K562 (cell line): ENCODE measurements around the gene SVEP1. TPM values are rescaled to one million over a fixed set of nuclear protein-coding genes. Genes with fewer than 3 reads are reported as not detected.

Source experiments
- ATAC-seq: fragments of 200-7000 bp; cut with Tn5 transposase; 3 replicates; pipeline ENCODE4 v1.9.1; 2020; ENCODE audit warnings: moderate library complexity
- BruUV-seq: library from RNA; stranded (reverse); fragments of 400-500 nt; replicated peaks from 2 replicates; lab custom pipeline; 2021; lab: Mats Ljungman, UMichigan
- CTCF ChIA-PET: fragments of 300-600 bp; formaldehyde crosslinking; extraction: SDS; loops from one replicate; lab custom pipeline; 2021; ENCODE audit warnings: low intra/inter-chr PET ratio; lab: Yijun Ruan, JAX
- POLR2A ChIA-PET: fragments of 300-600, 350-650 bp; sonication (Branson Sonifier 250); formaldehyde crosslinking; extraction: SDS; loops from one replicate; lab custom pipeline; 2021; ENCODE audit warnings: antibody characterized with exemption, inconsistent platforms; lab: Yijun Ruan, JAX
- DNase-seq, 4 experiments: peaks; one replicate each; pipeline versions ENCODE4 v3.0.0 to v3.0.0-alpha.2; 2011 to 2018; ENCODE audit warnings: low spot score in 3 of 4, mixed read lengths in 3 of 4; ENCODE audit errors: extremely low read depth in 1 of 4
- FAIRE-seq: peaks from 2 replicates; lab custom pipeline; 2011; peaks lifted over from hg19 to GRCh38; lab: Jason Lieb, UNC
- H2AFZ ChIP-seq: 2 replicates; pipeline ENCODE4 v1.6.0; 2011; ENCODE audit warnings: low read depth, low read length, control low read depth, inconsistent platforms
- H3K27ac ChIP-seq: fragments of 200-600 bp; 3 replicates; pipeline ENCODE4 v1.8.0; 2011; ENCODE audit warnings: low read depth, mild to moderate bottlenecking, control low read depth, inconsistent platforms, low read length, moderate library complexity, mixed read lengths; ENCODE audit errors: extremely low read depth
- H3K27me3 ChIP-seq, 2 experiments: fragments of 300-600 bp in 1 of 2; 2 replicates in 1 of 2; 3 replicates in 1 of 2; pipeline versions ENCODE4 v1.6.0 to v1.8.0; 2011; ENCODE audit warnings: inconsistent platforms in 2 of 2, low read length in 2 of 2, mild to moderate bottlenecking in 1 of 2, mixed read lengths in 1 of 2, moderate library complexity in 1 of 2; ENCODE audit not compliant: control insufficient read depth in 2 of 2, insufficient read depth in 2 of 2
- H3K36me3 ChIP-seq: fragments of 300-600 bp; 3 replicates; pipeline ENCODE4 v1.8.0; 2011; ENCODE audit warnings: mild to moderate bottlenecking, low read length, inconsistent platforms; ENCODE audit not compliant: control insufficient read depth, insufficient read depth
- H3K4me1 ChIP-seq, 2 experiments: fragments of 200-600 bp in 1 of 2; replicated peaks in 1 of 2; 2 replicates in 1 of 2; 3 replicates in 1 of 2; pipeline versions ENCODE4 v1.5.1 to v1.8.0; 2011; ENCODE audit warnings: inconsistent platforms in 2 of 2, low read length in 2 of 2, mild to moderate bottlenecking in 1 of 2, mixed read lengths in 1 of 2, moderate library complexity in 1 of 2; ENCODE audit not compliant: control insufficient read depth in 2 of 2, insufficient read depth in 2 of 2
- H3K4me2 ChIP-seq: 2 replicates; pipeline ENCODE4 v1.6.1; 2011; ENCODE audit warnings: low read length, control low read depth, inconsistent platforms, mixed read lengths; ENCODE audit not compliant: insufficient read depth
- H3K4me3 ChIP-seq: fragments of 200-600 bp; sonication (generic), shearing (Covaris generic); 2 replicates; pipeline ENCODE4 v1.5.1; 2016; ENCODE audit warnings: control low read depth, inconsistent platforms
- H3K79me2 ChIP-seq: fragments of 200-600 bp; 3 replicates; pipeline ENCODE4 v1.8.0; 2011; ENCODE audit warnings: low read length, inconsistent platforms; ENCODE audit not compliant: control insufficient read depth, insufficient read depth
- H3K9ac ChIP-seq, 2 experiments: 2 replicates each; pipeline versions ENCODE4 v1.6.0 to v1.6.1; 2011; ENCODE audit warnings: low read depth in 2 of 2, low read length in 2 of 2, control low read depth in 1 of 2, inconsistent platforms in 1 of 2, mild to moderate bottlenecking in 1 of 2, mixed read lengths in 1 of 2; ENCODE audit not compliant: insufficient read depth in 1 of 2
- H3K9me1 ChIP-seq: one replicate; pipeline ENCODE4 v1.6.0; 2011; ENCODE audit warnings: inconsistent platforms, mild to moderate bottlenecking, low read length, moderate library complexity; ENCODE audit not compliant: control insufficient read depth, insufficient read depth
- H3K9me3 ChIP-seq: replicated peaks from 2 replicates; pipeline ENCODE4 v1.5.1; 2011; ENCODE audit warnings: low read depth, low read length, inconsistent platforms; ENCODE audit not compliant: control insufficient read depth, insufficient read depth
- H4K20me1 ChIP-seq: replicated peaks from 2 replicates; pipeline ENCODE4 v1.6.1; 2011; ENCODE audit warnings: low read length, inconsistent platforms, mixed read lengths; ENCODE audit not compliant: control insufficient read depth, insufficient read depth
- SIRT6 ChIP-seq: IDR thresholded peaks from one replicate; pipeline ENCODE4 v1.6.1; 2012; ENCODE audit warnings: low read depth, mild to moderate bottlenecking, control low read depth, inconsistent platforms, low read length, moderate library complexity
- SMARCA5 ChIP-seq: fragments of 450-650 bp; IDR thresholded peaks from 2 replicates; pipeline ENCODE4 v1.6.1; 2016
- ZNF589 ChIP-seq: fragments of 200-800 bp; sonication (Bioruptor generic); IDR thresholded peaks from 2 replicates; pipeline ENCODE4 v1.6.1; 2016; ENCODE audit warnings: low read depth, missing genetic modification characterization, missing compliant biosample characterization
- WGBS: fragments of 100-300 bp; shearing (Covaris generic); methylation state at CpG from one replicate; pipeline ENCODE4 v1.1.6; 2016; ENCODE audit warnings: low coverage, mixed read lengths; ENCODE audit not compliant: insufficient coverage; ENCODE audit errors: missing lambda C conversion rate; 5-methylcytosine and 5-hydroxymethylcytosine counted together
- in situ Hi-C: fragments of 300-500 bp; cut with MboI; formaldehyde crosslinking; loops from 4 replicates; pipeline ENCODE4 v1.15.0; 2018; ENCODE audit warnings: inconsistent platforms, mixed read lengths
- intact Hi-C: fragments of 100-400 bp; cut with micrococcal nuclease; formaldehyde crosslinking; loops from 2 replicates; pipeline ENCODE4 v1.14.2; 2022
- polyA plus RNA-seq, 8 experiments: library from polyadenylated mRNA; depleted of rRNA in 4 of 8; stranded (reverse) in 5 of 8; unstranded in 3 of 8; fragments of >200 nt; fragmentation: Nextera tagmentation in 2 of 8; fragmentation: Illumina TruSeq in 1 of 8; extraction: Ambion mirVana in 2 of 8; extraction: Trizol in 1 of 8; gene quantifications; 2 replicates each; pipeline versions ENCODE4 v1.2.1 to v1.2.3, GENCODE V29; 2011 to 2014; ENCODE audit warnings: inconsistent platforms in 1 of 8, missing spikeins in 1 of 8
- total RNA-seq, 7 experiments: library from RNA; depleted of rRNA in 6 of 7; stranded (reverse); fragments of >200 nt in 6 of 7; fragmentation: Illumina TruSeq in 2 of 7; extraction: Trizol in 2 of 7; gene quantifications; 2 replicates each; pipeline versions ENCODE4 v1.2.1 to v1.2.3, GENCODE V29; 2011 to 2021; ENCODE audit warnings: low replicate concordance in 1 of 7
- TF ChIP-seq, protein P1 (sequence below): sonication (generic); formaldehyde crosslinking; IDR thresholded peaks from 2 replicates; pipeline ENCODE4 v1.8.0; 2023; ENCODE audit warnings: mild to moderate bottlenecking, missing genetic modification reagents

The SVEP1 gene
- total and polyA plus RNA-seq, 9 of the 15 experiments (the other 6 are each of a cell fraction or from before 2014, with no cell fraction given) = 0.20 to 0.84 (median 0.43) TPM

DNA sequence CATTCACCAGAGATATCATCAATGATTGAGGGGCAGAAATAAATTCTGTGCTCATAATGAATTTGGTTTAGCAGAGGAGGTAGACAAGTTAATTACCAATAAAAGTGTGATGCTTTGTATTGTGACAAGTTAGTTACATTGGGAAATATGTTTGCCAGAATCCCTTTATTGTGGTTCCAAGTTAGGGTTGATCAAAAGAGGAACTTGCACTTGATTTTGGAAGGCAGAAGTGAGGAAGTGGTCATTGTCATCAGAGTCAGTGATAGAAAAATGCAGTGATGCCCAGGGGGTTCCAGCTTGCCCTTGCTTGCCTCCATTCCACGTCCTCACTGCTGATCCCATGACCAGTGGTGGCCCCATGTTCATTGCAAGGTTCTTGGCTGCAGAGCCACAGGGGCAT is 69.7 kb downstream of the SVEP1 start:
- TF ChIP-seq, protein P1, sequence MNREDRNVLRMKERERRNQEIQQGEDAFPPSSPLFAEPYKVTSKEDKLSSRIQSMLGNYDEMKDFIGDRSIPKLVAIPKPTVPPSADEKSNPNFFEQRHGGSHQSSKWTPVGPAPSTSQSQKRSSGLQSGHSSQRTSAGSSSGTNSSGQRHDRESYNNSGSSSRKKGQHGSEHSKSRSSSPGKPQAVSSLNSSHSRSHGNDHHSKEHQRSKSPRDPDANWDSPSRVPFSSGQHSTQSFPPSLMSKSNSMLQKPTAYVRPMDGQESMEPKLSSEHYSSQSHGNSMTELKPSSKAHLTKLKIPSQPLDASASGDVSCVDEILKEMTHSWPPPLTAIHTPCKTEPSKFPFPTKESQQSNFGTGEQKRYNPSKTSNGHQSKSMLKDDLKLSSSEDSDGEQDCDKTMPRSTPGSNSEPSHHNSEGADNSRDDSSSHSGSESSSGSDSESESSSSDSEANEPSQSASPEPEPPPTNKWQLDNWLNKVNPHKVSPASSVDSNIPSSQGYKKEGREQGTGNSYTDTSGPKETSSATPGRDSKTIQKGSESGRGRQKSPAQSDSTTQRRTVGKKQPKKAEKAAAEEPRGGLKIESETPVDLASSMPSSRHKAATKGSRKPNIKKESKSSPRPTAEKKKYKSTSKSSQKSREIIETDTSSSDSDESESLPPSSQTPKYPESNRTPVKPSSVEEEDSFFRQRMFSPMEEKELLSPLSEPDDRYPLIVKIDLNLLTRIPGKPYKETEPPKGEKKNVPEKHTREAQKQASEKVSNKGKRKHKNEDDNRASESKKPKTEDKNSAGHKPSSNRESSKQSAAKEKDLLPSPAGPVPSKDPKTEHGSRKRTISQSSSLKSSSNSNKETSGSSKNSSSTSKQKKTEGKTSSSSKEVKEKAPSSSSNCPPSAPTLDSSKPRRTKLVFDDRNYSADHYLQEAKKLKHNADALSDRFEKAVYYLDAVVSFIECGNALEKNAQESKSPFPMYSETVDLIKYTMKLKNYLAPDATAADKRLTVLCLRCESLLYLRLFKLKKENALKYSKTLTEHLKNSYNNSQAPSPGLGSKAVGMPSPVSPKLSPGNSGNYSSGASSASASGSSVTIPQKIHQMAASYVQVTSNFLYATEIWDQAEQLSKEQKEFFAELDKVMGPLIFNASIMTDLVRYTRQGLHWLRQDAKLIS (CRISPR knock-in tag) = no peak
- no peak for TF ChIP-seq SMARCA5
- TF ChIP-seq SIRT6 = no peak
- no peak for TF ChIP-seq ZNF589
- ATAC-seq (no peak), DNase-seq (no peak), FAIRE-seq (no peak)
- Histone ChIP-seq H3K27ac (no peak overlapping the region), H3K4me2 (no peak overlapping the region), H3K4me1 (no peaks in the 10 kb centered on the region), H3K9me3 (no peaks in the 10 kb centered on the region), H3K9ac (no peak overlapping the region), H4K20me1 (no peaks in the 10 kb centered on the region), H3K4me3 (no peak overlapping the region), H3K36me3 (no peaks in the 10 kb centered on the region), H3K79me2 (no peaks in the 10 kb centered on the region), H3K9me1 (no peaks in the 10 kb centered on the region), H2AFZ (no peak overlapping the region), H3K27me3 (no peaks in the 10 kb centered on the region)
- POLR2A ChIA-PET = interaction anchor here (1.0 kb wide), 1 partner anchor 12 kb away, joined by 5 read pairs; no protein-coding TSS in a partner anchor
- in situ Hi-C loops = no loop called here
- intact Hi-C loops = no loop called here
- 0% methylated on average over 1 of the region's 1 CpG for WGBS
- CTCF ChIA-PET = no interaction called here
- no TSS peak for BruUV-seq
